Stimulated activated CD8-positive, alpha-beta memory T cell treated with anti-CD3 and anti-CD28 coated beads, Interleukin-15, amount 100 ng/mL, for 24 hours (primary cell): ENCODE results near the gene CFAP107.
"Not testable (repeated sequence)": the region's sequence is repeated elsewhere in the genome, so short reads cannot be mapped to it uniquely, and the experiment has no call there.

ENCODE experiments used
- DNase-seq: peaks from one replicate; pipeline ENCODE4 v3.0.0-alpha.2; 2020; ENCODE audit warnings: low read depth

CFAP107 gene

GRCh38 chr1:12781488-12781887 is 35.5 kb downstream of the CFAP107 start:
- not testable (repeated sequence) for DNase-seq

GRCh38 chr1:12783783-12784182 is 37.8 kb downstream of the CFAP107 start:
- not testable (repeated sequence) for DNase-seq

- DNase-seq, result not testable (repeated sequence)
Measured at GRCh38 chr1:12784729-12785128, 38.7 kb downstream of the CFAP107 start.

GRCh38 chr1:12791097-12791496 is 45.1 kb downstream of the CFAP107 start, which contains the start of gene PRAMEF1:
Gene PRAMEF1 (plus strand): TSS chr1:12791397. CDS start chr1:12793228, 1,831 bp downstream.
- not testable (repeated sequence) for DNase-seq

- no peak for DNase-seq
Measured at GRCh38 chr1:12798911-12799310, 52.9 kb downstream of the CFAP107 start.

GRCh38 chr1:12799730-12800129 is 53.7 kb downstream of the CFAP107 start:
- no peak for DNase-seq

- no peak for DNase-seq
Measured at GRCh38 chr1:12809933-12810332, 63.9 kb downstream of the CFAP107 start.

GRCh38 chr1:12810691-12811408 is 64.8 kb downstream of the CFAP107 start:
- no peak for DNase-seq

- no peak for DNase-seq
Measured at GRCh38 chr1:12811409-12811784, 65.4 kb downstream of the CFAP107 start.
